Measurements from ENCODE around the gene KCNQ2.

The KCNQ2 gene

DNA sequence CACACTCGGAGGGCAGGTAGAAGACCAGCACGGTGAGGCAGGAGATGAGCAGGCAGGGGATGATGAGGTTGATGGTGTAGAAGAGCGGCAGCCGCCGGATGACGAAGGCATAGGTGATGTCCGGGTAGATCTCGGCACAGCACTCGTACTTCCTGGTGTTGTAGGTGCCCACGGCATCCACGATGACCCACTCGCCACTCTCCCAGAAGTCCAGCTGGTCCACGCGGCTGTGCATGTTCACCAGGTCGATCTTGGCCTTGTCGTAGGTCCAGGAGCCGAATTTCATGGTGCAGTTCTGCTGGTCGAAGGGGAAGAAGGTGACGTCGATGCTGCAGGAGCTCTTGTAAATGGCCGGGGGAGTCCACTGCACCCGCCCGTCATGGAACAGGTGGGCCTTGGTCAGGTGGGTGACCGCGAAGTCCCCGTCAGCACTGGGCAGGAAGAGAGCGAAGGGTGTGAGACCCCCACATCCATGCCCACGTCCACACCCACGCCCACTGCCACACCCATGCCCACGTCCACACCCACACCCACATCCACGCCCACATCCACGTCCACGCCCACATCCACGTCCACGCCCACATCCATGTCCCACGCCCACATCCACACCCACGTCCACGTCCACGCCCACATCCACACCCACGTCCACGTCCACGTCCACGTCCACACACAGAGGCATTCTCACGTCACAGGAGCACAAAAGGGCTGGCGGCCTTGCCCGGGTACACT is 121.7 kb downstream of the KCNQ2 start:
- no peak for DNase-seq
